HepG2 (cell line): ENCODE data around the gene VRK1. TPM values are rescaled to one million over a fixed set of nuclear protein-coding genes. Genes with fewer than 3 reads are reported as not detected.

Experiments used
- ATAC-seq: fragments of 200-7000 bp; cut with Tn5 transposase; 3 replicates; pipeline ENCODE4 v1.9.1; 2020; ENCODE audit warnings: mild to moderate bottlenecking, moderate library complexity
- BruUV-seq: library from RNA; stranded (reverse); fragments of 400-500 nt; replicated peaks from 2 replicates; lab custom pipeline; 2021; lab: Mats Ljungman, UMichigan
- CTCF ChIA-PET: fragments of 300-600 bp; formaldehyde crosslinking; extraction: SDS; loops from one replicate; lab custom pipeline; 2021; ENCODE audit warnings: low total read pairs, inconsistent platforms, low intra/inter-chr PET ratio; lab: Yijun Ruan, JAX
- POLR2A ChIA-PET: fragments of 350-600 bp; sonication (Branson Sonifier 250); formaldehyde crosslinking; loops from one replicate; lab custom pipeline; 2020; ENCODE audit warnings: antibody characterized with exemption, inconsistent platforms; lab: Yijun Ruan, JAX
- DNase-seq: peaks from one replicate; pipeline ENCODE4 v3.0.0-alpha.2; 2015; ENCODE audit warnings: low spot score
- FAIRE-seq: peaks from 3 replicates; lab custom pipeline; 2011; peaks lifted over from hg19 to GRCh38; lab: Jason Lieb, UNC
- H2AFZ ChIP-seq: one replicate; pipeline ENCODE4 v1.6.1; 2011; ENCODE audit warnings: low read length, inconsistent platforms
- H3K27ac ChIP-seq: fragments of 300-600 bp; 3 replicates; pipeline ENCODE4 v1.8.0; 2011; ENCODE audit warnings: mixed run types, mild to moderate bottlenecking, mixed read lengths, low read length, inconsistent platforms; ENCODE audit not compliant: insufficient read depth; ENCODE audit errors: extremely low read length
- H3K27me3 ChIP-seq, 2 experiments: fragments of 200-600 bp in 1 of 2; 2 replicates in 1 of 2; 3 replicates in 1 of 2; pipeline versions ENCODE4 v1.6.0 to v1.8.0; 2011; ENCODE audit warnings: low read length in 2 of 2, mild to moderate bottlenecking in 2 of 2, moderate library complexity in 2 of 2, inconsistent platforms in 1 of 2; ENCODE audit not compliant: insufficient read depth in 2 of 2, control insufficient read depth in 1 of 2
- H3K36me3 ChIP-seq, 2 experiments: fragments of 200-600 bp in 1 of 2; replicated peaks in 1 of 2; 2 replicates in 1 of 2; 3 replicates in 1 of 2; pipeline versions ENCODE4 v1.5.1 to v1.8.0; 2011; ENCODE audit warnings: low read length in 2 of 2, inconsistent platforms in 1 of 2; ENCODE audit not compliant: insufficient read depth in 2 of 2, control insufficient read depth in 1 of 2
- H3K4me1 ChIP-seq: 2 replicates; pipeline ENCODE4 v1.5.1; 2012; ENCODE audit warnings: low read length, inconsistent platforms; ENCODE audit not compliant: insufficient read depth
- H3K4me2 ChIP-seq: 2 replicates; pipeline ENCODE4 v1.6.0; 2011; ENCODE audit warnings: low read depth, low read length, inconsistent platforms
- H3K4me3 ChIP-seq, 3 experiments: fragments of 200-600 bp in 1 of 3; sonication (generic), shearing (Covaris generic) in 1 of 3; replicated peaks in 1 of 3; 2 replicates each; pipeline ENCODE4 v1.5.1; 2011 to 2016; ENCODE audit warnings: low read length in 3 of 3, inconsistent platforms in 2 of 3, low read depth in 2 of 3, mild to moderate bottlenecking in 2 of 3, control low read depth in 1 of 3, mixed read lengths in 1 of 3; ENCODE audit not compliant: insufficient read depth in 1 of 3
- H3K79me2 ChIP-seq: one replicate; pipeline ENCODE4 v1.6.1; 2011; ENCODE audit warnings: low read length, inconsistent platforms; ENCODE audit not compliant: insufficient read depth
- H3K9ac ChIP-seq: 2 replicates; pipeline ENCODE4 v1.6.0; 2011; ENCODE audit warnings: mild to moderate bottlenecking, low read depth, low read length, inconsistent platforms; ENCODE audit not compliant: insufficient read depth
- H3K9me3 ChIP-seq: 2 replicates; pipeline ENCODE4 v1.5.1; 2012; ENCODE audit warnings: mild to moderate bottlenecking, low read length
- H4K20me1 ChIP-seq: 2 replicates; pipeline ENCODE4 v1.6.0; 2011; ENCODE audit warnings: inconsistent platforms, mild to moderate bottlenecking, low read length, moderate library complexity; ENCODE audit not compliant: insufficient read depth
- CREBL2 ChIP-seq: sonication (generic); formaldehyde crosslinking; IDR thresholded peaks from 2 replicates; pipeline ENCODE4 v1.8.1; 2023; ENCODE audit warnings: missing genetic modification reagents, mild to moderate bottlenecking, borderline replicate concordance
- CSRNP2 ChIP-seq: sonication (generic); formaldehyde crosslinking; conservative IDR thresholded peaks from 2 replicates; pipeline ENCODE4 v1.8.0; 2022; ENCODE audit warnings: low read depth, missing genetic modification reagents
- GZF1 ChIP-seq: sonication (generic); formaldehyde crosslinking; IDR thresholded peaks from 2 replicates; pipeline ENCODE4 v1.5.1; 2020; ENCODE audit warnings: mild to moderate bottlenecking, missing genetic modification reagents
- HNF1B ChIP-seq: sonication (generic); formaldehyde crosslinking; IDR thresholded peaks from 2 replicates; pipeline ENCODE4 v1.5.1; 2020; ENCODE audit warnings: mild to moderate bottlenecking, moderate library complexity, missing genetic modification reagents
- KLF16 ChIP-seq, 2 experiments: sonication (generic) in 1 of 2; formaldehyde crosslinking in 1 of 2; IDR thresholded peaks; 2 replicates each; pipeline versions ENCODE4 v1.6.1 to v1.8.0; 2016 to 2023; ENCODE audit warnings: missing genetic modification reagents in 2 of 2, missing compliant biosample characterization in 1 of 2
- MTA3 ChIP-seq: sonication (generic); formaldehyde crosslinking; IDR thresholded peaks from 2 replicates; pipeline ENCODE4 v1.4.0; 2020; ENCODE audit warnings: missing genetic modification reagents
- PAX8 ChIP-seq: sonication (generic); formaldehyde crosslinking; IDR thresholded peaks from 2 replicates; pipeline ENCODE4 v1.8.0; 2022; ENCODE audit warnings: mild to moderate bottlenecking, missing genetic modification reagents, borderline replicate concordance
- RBAK ChIP-seq: sonication (generic); formaldehyde crosslinking; IDR thresholded peaks from 2 replicates; pipeline ENCODE4 v1.5.1; 2020; ENCODE audit warnings: mild to moderate bottlenecking, missing genetic modification reagents
- SRF ChIP-seq: IDR thresholded peaks from 2 replicates; pipeline ENCODE4 v1.6.1; 2011; ENCODE audit warnings: mild to moderate bottlenecking, low read depth, low read length, moderate library complexity
- STAT5B ChIP-seq: sonication (generic); formaldehyde crosslinking; IDR thresholded peaks from 2 replicates; pipeline ENCODE4 v1.4.0; 2020; ENCODE audit warnings: missing genetic modification reagents
- TCF7L2 ChIP-seq: IDR thresholded peaks from 2 replicates; pipeline ENCODE4 v1.6.1; 2011; ENCODE audit warnings: mild to moderate bottlenecking, low read depth, low read length, moderate library complexity
- TGIF2 ChIP-seq: IDR thresholded peaks from 2 replicates; pipeline ENCODE4 v1.6.1; 2016; ENCODE audit warnings: control low read depth, missing compliant biosample characterization
- ZKSCAN5 ChIP-seq: sonication (generic); formaldehyde crosslinking; IDR thresholded peaks from 2 replicates; pipeline ENCODE4 v1.5.1; 2020; ENCODE audit warnings: mild to moderate bottlenecking, missing genetic modification reagents
- ZMAT5 ChIP-seq: sonication (generic); formaldehyde crosslinking; IDR thresholded peaks from 2 replicates; pipeline ENCODE4 v1.5.0; 2020; ENCODE audit warnings: mild to moderate bottlenecking, low read depth, missing genetic modification reagents, borderline replicate concordance
- ZMYM3 ChIP-seq: sonication (generic); formaldehyde crosslinking; IDR thresholded peaks from 2 replicates; pipeline ENCODE4 v1.5.1; 2020; ENCODE audit warnings: mild to moderate bottlenecking, missing genetic modification reagents
- ZNF484 ChIP-seq: sonication (generic); formaldehyde crosslinking; IDR thresholded peaks from 2 replicates; pipeline ENCODE4 v1.5.1; 2020; ENCODE audit warnings: mild to moderate bottlenecking, low read depth, missing genetic modification reagents, borderline replicate concordance
- ZNF557 ChIP-seq: sonication (generic); formaldehyde crosslinking; IDR thresholded peaks from 2 replicates; pipeline ENCODE4 v1.4.0; 2020; ENCODE audit warnings: missing genetic modification reagents
- ZNF562 ChIP-seq: sonication (generic); formaldehyde crosslinking; IDR thresholded peaks from 2 replicates; pipeline ENCODE4 v1.8.0; 2022; ENCODE audit warnings: missing genetic modification reagents, borderline replicate concordance
- ZNF704 ChIP-seq: sonication (generic); formaldehyde crosslinking; IDR thresholded peaks from 2 replicates; pipeline ENCODE4 v1.8.1; 2023; ENCODE audit warnings: mild to moderate bottlenecking, inconsistent platforms, moderate library complexity, missing genetic modification reagents, borderline replicate concordance
- WGBS: methylation state at CpG from one replicate; pipeline ENCODE4 v1.1.6; 2017; ENCODE audit warnings: low lambda C conversion rate; 5-methylcytosine and 5-hydroxymethylcytosine counted together
- in situ Hi-C: cut with HindIII; loops from 2 replicates; pipeline ENCODE4 v1.10.0; 2017; ENCODE audit warnings: low pct_unique_long_range_greater_than_20kb; ENCODE audit not compliant: extremely low pct_ligation_motif_present
- intact Hi-C: fragments of 100-400 bp; cut with micrococcal nuclease; formaldehyde crosslinking; loops from one replicate; pipeline ENCODE4 v1.10.0; 2022; ENCODE audit not compliant: unreplicated experiment
- polyA plus RNA-seq, 8 experiments: library from polyadenylated mRNA; depleted of rRNA in 3 of 8; stranded (reverse) in 7 of 8; unstranded in 1 of 8; fragments of >200 nt; fragmentation: Illumina TruSeq in 4 of 8; extraction: Trizol in 4 of 8; gene quantifications; 2 replicates each; pipeline versions ENCODE4 v1.2.1 to v1.2.3, GENCODE V29; 2011 to 2016; ENCODE audit warnings: low read depth in 4 of 8, missing spikeins in 1 of 8, mixed read lengths in 1 of 8; ENCODE audit not compliant: insufficient read depth in 1 of 8
- total RNA-seq, 5 experiments: library from RNA; depleted of rRNA; stranded (reverse); fragments of >200 nt; fragmentation: Illumina TruSeq; extraction: Trizol; gene quantifications; 2 replicates each; pipeline ENCODE4 v1.2.3, GENCODE V29; 2016; ENCODE audit warnings: low read depth in 1 of 5

The VRK1 gene
- total and polyA plus RNA-seq, 2 of the 13 experiments (the other 11 are each of a cell fraction or from before 2014, with no cell fraction given) = 7.9 to 51.3 TPM

GRCh38 chr14:96909841-96910364 lies 112.7 kb downstream of the VRK1 start (continued):
- TF ChIP-seq HNF1B (CRISPR knock-in tag) (no peak), TGIF2 (CRISPR knock-in tag) (no peak), CREBL2 (CRISPR knock-in tag) (no peak), MTA3 (CRISPR knock-in tag) (no peak)

- ChIA-PET CTCF (no interaction called here), POLR2A (no interaction called here)
- Histone ChIP-seq H3K27me3 (no peaks in the 10 kb centered on the region), H4K20me1 (no peaks in the 10 kb centered on the region), H2AFZ (no peak overlapping the region), H3K4me3 (no peak overlapping the region), H3K4me2 (no peak overlapping the region), H3K9ac (no peak overlapping the region), H3K79me2 (no peaks in the 10 kb centered on the region), H3K9me3 (peaks cover 4% of the 10 kb centered on the region; the same call in 1 of the 2 replicates), H3K27ac (no peak overlapping the region), H3K4me1 (no peaks in the 10 kb centered on the region), H3K36me3 (no peaks in the 10 kb centered on the region)
- WGBS = 49% methylated on average over 6 of the region's 6 CpGs
- in situ Hi-C loops = no loop called here
- DNase-seq (no peak), ATAC-seq (no peak), FAIRE-seq (no peak)
- BruUV-seq = no TSS peak
- intact Hi-C loops = no loop called here
- TF ChIP-seq TCF7L2 = no peak
- TF ChIP-seq PAX8 = no peak
- TF ChIP-seq RBAK (CRISPR knock-in tag) = no peak
- TF ChIP-seq ZMAT5 (CRISPR knock-in tag) = no peak
- TF ChIP-seq STAT5B (CRISPR knock-in tag) = no peak
- TF ChIP-seq CSRNP2 (CRISPR knock-in tag) = no peak
- no peak for TF ChIP-seq KLF16 (CRISPR knock-in tag; IDR thresholded peaks at IDR 0.05)
- no peak for TF ChIP-seq ZMYM3 (CRISPR knock-in tag)
- no peak for TF ChIP-seq ZNF484
- TF ChIP-seq ZKSCAN5 (CRISPR knock-in tag) = no peak
- TF ChIP-seq ZNF557 (CRISPR knock-in tag) = no peak
- TF ChIP-seq GZF1 (CRISPR knock-in tag) = no peak
- TF ChIP-seq ZNF562 (CRISPR knock-in tag) = no peak
- TF ChIP-seq SRF = no peak
- no peak for TF ChIP-seq ZNF704
These were observed 114.4 kb downstream of the VRK1 start for GRCh38 chr14:96911499-96912149.
